GM13977 (cell line): Measurements from ENCODE around the gene CIP2A.

Experiments
- DNase-seq: peaks from one replicate; pipeline ENCODE4 v3.0.0; 2012; ENCODE audit warnings: low spot score
- CTCF ChIP-seq: IDR thresholded peaks from 2 replicates; pipeline ENCODE4 v1.5.1; 2012; ENCODE audit warnings: mild to moderate bottlenecking, control low read depth; ENCODE audit not compliant: insufficient read depth; ENCODE audit errors: extremely low read depth, missing control alignments
- in situ Hi-C: fragments of 300-500 bp; cut with MboI; formaldehyde crosslinking; loops from one replicate; pipeline ENCODE4 v1.12.0; 2022; ENCODE audit warnings: low sequenced_read_pairs, low pct_unique_long_range_greater_than_20kb, mixed read lengths, inconsistent platforms; ENCODE audit not compliant: unreplicated experiment

Gene CIP2A

DNA sequence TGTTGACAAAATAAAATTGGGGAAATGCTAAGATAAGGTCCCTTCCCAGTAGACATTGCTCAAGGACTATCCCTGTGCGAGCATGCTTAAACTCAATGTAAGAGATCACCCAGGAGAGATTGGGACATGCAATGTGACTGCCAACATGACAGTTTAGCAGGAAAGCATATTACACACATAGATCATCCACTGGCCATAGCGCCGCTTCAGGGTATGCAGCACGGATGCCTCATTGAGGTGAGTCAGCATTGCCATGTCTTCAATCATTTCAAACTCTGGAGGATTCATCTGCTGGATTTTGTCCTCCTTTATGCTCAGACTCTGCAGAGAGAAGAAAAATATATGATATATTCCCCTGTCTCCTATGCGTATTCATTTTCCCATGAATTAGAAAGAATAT lies 87.7 kb downstream of the CIP2A start:
- no peak for DNase-seq
- no peak for TF ChIP-seq CTCF
- in situ Hi-C loops: loop anchor here (25.0 kb wide), 1 partner anchor 411 kb away; no protein-coding TSS in a partner anchor

GRCh38 chr3:108500728-108501127 lies 88.5 kb downstream of the CIP2A start:
- TF ChIP-seq CTCF: no peak
- no peak for DNase-seq
- in situ Hi-C loops: loop anchor here (25.0 kb wide), 1 partner anchor 412 kb away; no protein-coding TSS in a partner anchor
